ENCODE results near the gene OTUB2. TPM values are rescaled to one million over a fixed set of nuclear protein-coding genes. Genes with fewer than 3 reads are reported as not detected.

Gene OTUB2
- total and polyA plus RNA-seq, 2 of the 8 experiments (the other 6 are each of a cell fraction or from before 2014, with no cell fraction given): 2.2 to 4.2 TPM

- Histone ChIP-seq H3K23ac (ENCODE audit: insufficient read length) (no peak within 1 kb of the TSS), H3K9ac (replicated peaks in 1 of 4; ENCODE audit: extremely low read depth in 1 of 4, low read depth in 3 of 4, low read length in 3 of 4) (peak within 1 kb of the TSS; percentile 73 to 92 (median 82)), H3K36me3 (ENCODE audit: control insufficient read depth in 2 of 4, insufficient read depth in 4 of 4, low read length in 3 of 4) (peaks cover 7 to 24% (median 13%) of the 10 kb centered on the region in 4 experiments), H4K5ac (ENCODE audit: insufficient read length, low read depth, low read length) (no peak within 1 kb of the TSS), H2BK12ac (ENCODE audit: low read depth, low read length) (no peak within 1 kb of the TSS), H3K23me2 (ENCODE audit: low read depth, low read length) (peaks cover 5% of the 10 kb centered on the region), H2BK20ac (ENCODE audit: low read length) (no peak within 1 kb of the TSS), H4K91ac (replicated peaks; ENCODE audit: insufficient read length, low read length) (no peak within 1 kb of the TSS), H3K9me3 (ENCODE audit: insufficient read depth in 2 of 2, low read depth in 1 of 2, low read length in 1 of 2) (no peaks in the 10 kb centered on the region), H3K18ac (ENCODE audit: extremely low read depth, low read length) (peak within 1 kb of the TSS; percentile 42; the same call in 1 of the 2 replicates), H3K79me1 (ENCODE audit: low read depth, low read length) (peaks cover 7% of the 10 kb centered on the region; the same call in 1 of the 2 replicates), H2BK5ac (ENCODE audit: low read depth, low read length) (no peak within 1 kb of the TSS), H3K27me3 (replicated peaks in 1 of 4; ENCODE audit: control insufficient read depth in 3 of 4, extremely low read depth in 1 of 4, insufficient read depth in 3 of 4, low read length in 3 of 4) (no peaks in the 10 kb centered on the region), H3K4me1 (replicated peaks in 1 of 4; ENCODE audit: control insufficient read depth in 3 of 4, insufficient read depth in 4 of 4, low read length in 3 of 4) (peaks cover 0 to 12% (median 0%) of the 10 kb centered on the region in 4 experiments; a peak in 1 of 7 replicates), H2BK120ac (replicated peaks; ENCODE audit: low read depth, low read length) (no peak within 1 kb of the TSS), H3K14ac (ENCODE audit: insufficient read length) (no peak within 1 kb of the TSS), H3K4me2 (ENCODE audit: insufficient read depth in 1 of 2, low read depth in 2 of 2, low read length in 2 of 2) (peak within 1 kb of the TSS; percentile 90 to 99), H3K4me3 (ENCODE audit: extremely low read depth in 1 of 4, insufficient read depth in 2 of 4, low read depth in 3 of 4, low read length in 4 of 4) (peak within 1 kb of the TSS; percentile 86 to 93 (median 89)), H4K8ac (ENCODE audit: extremely low read depth, insufficient read depth, low read length) (peak within 1 kb of the TSS; percentile 64; the same call in 1 of the 2 replicates), H2AK5ac (ENCODE audit: low read depth, low read length) (no peak within 1 kb of the TSS), H3K27ac (ENCODE audit: low read depth, low read length) (peak within 1 kb of the TSS; percentile 19; the same call in 1 of the 2 replicates), H3K4ac (replicated peaks; ENCODE audit: insufficient read length, low read depth, low read length) (no peak within 1 kb of the TSS), H2BK15ac (ENCODE audit: low read length) (no peak within 1 kb of the TSS), H2AFZ (ENCODE audit: low read length) (peak within 1 kb of the TSS; percentile 97), H3K56ac (replicated peaks; ENCODE audit: insufficient read length, low read depth, low read length) (no peak within 1 kb of the TSS), H3K79me2 (ENCODE audit: control insufficient read depth in 1 of 2, insufficient read depth in 2 of 2, low read length in 2 of 2) (peaks cover 29 to 52% of the 10 kb centered on the region in 2 experiments), H4K20me1 (replicated peaks in 1 of 2; ENCODE audit: control insufficient read depth in 1 of 2, insufficient read depth in 2 of 2, low read length in 2 of 2) (peaks cover 10 to 14% of the 10 kb centered on the region in 2 experiments)
- peak; percentile 36 for FAIRE-seq
- peak; percentile 84 to 96 for DNase-seq (ENCODE audit: low read depth in 1 of 2, low spot score in 2 of 2)
- 1% methylated on average over 77 of the region's 77 CpGs; no CpG with 5 or more reads in 1 of the 2 experiments for WGBS, 2 experiments (ENCODE audit: extremely low coverage in 1 of 2, insufficient coverage in 1 of 2, insufficient read length in 1 of 2, insufficient replicate concordance in 2 of 2, low coverage in 1 of 2, low lambda C conversion rate in 2 of 2, missing lambda C conversion rate in 1 of 2)
- ChIA-PET CTCF (ENCODE audit: partially characterized antibody) (interaction anchor here (0.7 to 3.1 kb wide), 8 partner anchors 13 to 141 kb away, joined by 3 to 12 read pairs (median 4); partner anchors contain the start of gene OTUB2), POLR2A (ENCODE audit: partially characterized antibody) (interaction anchor here (0.9 to 1.5 kb wide), 4 partner anchors 9 to 84 kb away, joined by 3 to 5 read pairs (median 4); no protein-coding TSS in a partner anchor)
- peak; percentile 79 for TF ChIP-seq KDM4A (IDR thresholded peaks at IDR 0.05; ENCODE audit: low read depth, low read length, severe bottlenecking)
- TF ChIP-seq SIN3A (conservative IDR thresholded peaks at IDR 0.05 in 1 of 2, IDR thresholded peaks at IDR 0.05 in 1 of 2; ENCODE audit: low read depth in 1 of 2, low read length in 2 of 2): peak in 1 of 2 experiments; percentile 21; a peak in 1 of 4 replicates
- TF ChIP-seq MAX (IDR thresholded peaks at IDR 0.05): peak; percentile 59; the same call in 1 of the 2 replicates
- no peak for TF ChIP-seq KDM1A (IDR thresholded peaks at IDR 0.05; ENCODE audit: borderline replicate concordance, low read length)
- 0 out of 4 replicates have a peak, but pooled peaks of 1 of the 2 experiments have one; percentile 33 for TF ChIP-seq HDAC2 (IDR thresholded peaks at IDR 0.05; ENCODE audit: borderline replicate concordance in 1 of 2, low read depth in 2 of 2, low read length in 2 of 2)
- no peak for TF ChIP-seq FOSL1 (IDR thresholded peaks at IDR 0.05; ENCODE audit: insufficient read depth, low read depth, low read length)
- no peak for TF ChIP-seq TEAD4 (IDR thresholded peaks at IDR 0.05; ENCODE audit: low read depth, low read length)
- TF ChIP-seq CREB1 (IDR thresholded peaks at IDR 0.05): peak; percentile 72
- no peak for TF ChIP-seq BRCA1 (IDR thresholded peaks at IDR 0.05; ENCODE audit: low read depth, low read length)
- TF ChIP-seq TBP (IDR thresholded peaks at IDR 0.05; ENCODE audit: low read depth, low read length): peak; percentile 83
- peak; percentile 50; the same call in 1 of the 2 replicates for TF ChIP-seq CHD2 (IDR thresholded peaks at IDR 0.05; ENCODE audit: low read length)
These were observed 54.7 kb downstream of the OTUB2 start, which contains the start of the genes DDX24 and IFI27L1 for GRCh38 chr14:94080621-94081385. Gene DDX24, minus strand, starts transcription at chr14:94081202. Its CDS starts 1,460 bp downstream, at chr14:94079742. Gene IFI27L1, plus strand, starts transcription at chr14:94081310. Its CDS starts 15,628 bp downstream, at chr14:94096938.

All from H1 (cell line).